Osteocyte (in vitro differentiated cells): ENCODE measurements around the gene HMCN1. TPM values are rescaled to one million over a fixed set of nuclear protein-coding genes. Genes with fewer than 3 reads are reported as not detected.
A peak's percentile ranks its signal among the peaks of the same experiment; 100 is the strongest.

ENCODE experiments used
- DNase-seq: peaks from one replicate; pipeline ENCODE4 v3.0.0; 2021; ENCODE audit warnings: mixed read lengths; ENCODE audit not compliant: unreplicated experiment; ENCODE audit errors: extremely low spot score
- H3K27ac Mint-ChIP-seq: one replicate; pipeline ENCODE4 v1.8.0; 2021; ENCODE audit warnings: mild to moderate bottlenecking, mixed read lengths; ENCODE audit not compliant: unreplicated experiment
- H3K27me3 Mint-ChIP-seq: one replicate; pipeline ENCODE4 v1.8.0; 2021; ENCODE audit warnings: mixed read lengths; ENCODE audit not compliant: unreplicated experiment
- H3K36me3 Mint-ChIP-seq: one replicate; pipeline ENCODE4 v1.8.0; 2021; ENCODE audit warnings: mixed read lengths; ENCODE audit not compliant: unreplicated experiment
- H3K4me1 Mint-ChIP-seq: one replicate; pipeline ENCODE4 v1.8.0; 2021; ENCODE audit warnings: mixed read lengths; ENCODE audit not compliant: unreplicated experiment
- H3K4me3 Mint-ChIP-seq: one replicate; pipeline ENCODE4 v1.8.0; 2021; ENCODE audit warnings: mild to moderate bottlenecking, moderate library complexity, mixed read lengths; ENCODE audit not compliant: unreplicated experiment
- H3K9me3 Mint-ChIP-seq: one replicate; pipeline ENCODE4 v1.8.0; 2021; ENCODE audit warnings: mixed read lengths; ENCODE audit not compliant: unreplicated experiment
- total RNA-seq: library from RNA; stranded (reverse); gene quantifications from 2 replicates; pipeline ENCODE4 v1.2.1, GENCODE V29; 2021
- TF ChIP-seq, protein P1 (sequence below): fragments of 200-600 bp; sonication (generic); IDR thresholded peaks from 2 replicates; pipeline ENCODE4 v1.5.0; 2021; ENCODE audit warnings: antibody characterized with exemption, mild to moderate bottlenecking, moderate library complexity

HMCN1 gene
- total RNA-seq, 1 donor from 2014 or later: 91.4 TPM

GRCh38 chr1:186076006-186076405 lies 341.8 kb downstream of the HMCN1 start:
- Mint-ChIP-seq H3K4me3 (no peak overlapping the region), H3K4me1 (peaks cover 2% of the 10 kb centered on the region), H3K9me3 (no peaks in the 10 kb centered on the region), H3K27me3 (no peaks in the 10 kb centered on the region), H3K36me3 (peaks cover 34% of the 10 kb centered on the region), H3K27ac (no peak overlapping the region)
- TF ChIP-seq, protein P1, sequence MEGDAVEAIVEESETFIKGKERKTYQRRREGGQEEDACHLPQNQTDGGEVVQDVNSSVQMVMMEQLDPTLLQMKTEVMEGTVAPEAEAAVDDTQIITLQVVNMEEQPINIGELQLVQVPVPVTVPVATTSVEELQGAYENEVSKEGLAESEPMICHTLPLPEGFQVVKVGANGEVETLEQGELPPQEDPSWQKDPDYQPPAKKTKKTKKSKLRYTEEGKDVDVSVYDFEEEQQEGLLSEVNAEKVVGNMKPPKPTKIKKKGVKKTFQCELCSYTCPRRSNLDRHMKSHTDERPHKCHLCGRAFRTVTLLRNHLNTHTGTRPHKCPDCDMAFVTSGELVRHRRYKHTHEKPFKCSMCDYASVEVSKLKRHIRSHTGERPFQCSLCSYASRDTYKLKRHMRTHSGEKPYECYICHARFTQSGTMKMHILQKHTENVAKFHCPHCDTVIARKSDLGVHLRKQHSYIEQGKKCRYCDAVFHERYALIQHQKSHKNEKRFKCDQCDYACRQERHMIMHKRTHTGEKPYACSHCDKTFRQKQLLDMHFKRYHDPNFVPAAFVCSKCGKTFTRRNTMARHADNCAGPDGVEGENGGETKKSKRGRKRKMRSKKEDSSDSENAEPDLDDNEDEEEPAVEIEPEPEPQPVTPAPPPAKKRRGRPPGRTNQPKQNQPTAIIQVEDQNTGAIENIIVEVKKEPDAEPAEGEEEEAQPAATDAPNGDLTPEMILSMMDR: no peak
- no peak for DNase-seq

DNA sequence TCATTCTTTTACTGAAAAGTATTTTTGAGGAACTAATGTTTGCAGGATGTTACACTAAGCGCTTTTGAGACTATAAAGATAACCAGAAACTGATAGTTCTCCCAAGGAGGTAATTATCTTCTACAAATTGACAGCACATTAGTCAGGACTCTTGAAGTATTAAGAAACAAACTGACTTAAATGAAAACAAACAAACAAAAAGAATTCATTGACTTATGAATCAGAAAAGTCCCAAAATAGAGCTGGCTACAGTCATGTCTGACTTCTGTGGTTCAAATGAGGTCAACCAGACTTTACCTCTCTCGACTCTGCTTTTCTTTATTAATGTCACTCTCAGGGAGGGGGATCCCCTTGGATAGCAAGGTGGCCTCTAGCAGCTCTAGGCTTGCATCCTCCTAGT lies 344.1 kb downstream of the HMCN1 start:
- H3K36me3 Mint-ChIP-seq: peaks cover 36% of the 10 kb centered on the region

GRCh38 chr1:186079084-186079684 lies 345.0 kb downstream of the HMCN1 start:
- Mint-ChIP-seq H3K36me3 (peaks cover 41% of the 10 kb centered on the region), H3K27me3 (no peaks in the 10 kb centered on the region), H3K4me3 (no peak overlapping the region), H3K27ac (no peak overlapping the region), H3K4me1 (peaks cover 13% of the 10 kb centered on the region), H3K9me3 (no peaks in the 10 kb centered on the region)
- TF ChIP-seq, protein P1: no peak
- DNase-seq: no peak

More for the DNA sequence above, 344.1 kb downstream of the HMCN1 start:
- no peak overlapping the region for H3K27ac Mint-ChIP-seq
- H3K9me3 Mint-ChIP-seq: no peaks in the 10 kb centered on the region
- TF ChIP-seq, protein P1: no peak
- no peaks in the 10 kb centered on the region for H3K27me3 Mint-ChIP-seq
- H3K4me1 Mint-ChIP-seq: peaks cover 13% of the 10 kb centered on the region
- H3K4me3 Mint-ChIP-seq: no peak overlapping the region
- no peak for DNase-seq

DNA sequence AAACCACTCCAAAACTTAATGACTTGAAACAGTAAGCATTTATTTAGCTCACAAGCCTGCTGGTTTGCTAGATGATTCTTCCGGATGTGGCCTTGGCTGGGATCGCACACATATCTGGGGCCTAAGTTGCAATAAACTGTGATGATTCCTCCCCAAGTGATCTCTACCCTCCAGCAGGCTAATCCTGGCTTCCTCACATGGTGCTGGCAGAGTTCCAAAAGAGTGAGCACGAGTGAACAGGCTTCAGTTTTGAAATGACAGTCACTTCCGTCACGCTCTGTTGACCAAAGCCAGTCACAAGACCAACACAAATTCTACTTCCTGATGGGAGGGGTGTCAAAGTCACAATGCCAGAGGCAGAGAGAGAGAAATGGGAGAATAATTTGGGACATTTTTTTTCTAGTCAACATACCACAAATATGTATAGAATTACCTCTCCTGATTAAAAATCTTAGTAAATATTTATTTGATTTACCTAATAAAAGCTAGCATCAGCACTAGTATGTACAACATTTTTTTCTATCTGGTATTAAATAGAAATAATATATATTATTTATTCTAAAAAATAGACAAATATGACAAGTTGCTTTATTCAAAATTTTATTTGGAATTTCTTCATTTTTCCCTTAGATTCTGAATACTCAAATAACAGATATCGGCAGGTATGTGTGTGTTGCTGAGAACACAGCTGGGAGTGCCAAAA lies 348.2 kb downstream of the HMCN1 start:
- H3K27me3 Mint-ChIP-seq: no peaks in the 10 kb centered on the region

GRCh38 chr1:186086583-186086982 lies 352.4 kb downstream of the HMCN1 start:
- Mint-ChIP-seq H3K4me1 (peaks cover 11% of the 10 kb centered on the region), H3K9me3 (no peaks in the 10 kb centered on the region), H3K4me3 (no peak overlapping the region), H3K27ac (no peak overlapping the region), H3K27me3 (no peaks in the 10 kb centered on the region), H3K36me3 (peaks cover 56% of the 10 kb centered on the region)
- TF ChIP-seq, protein P1: no peak
- DNase-seq: no peak

More for the DNA sequence above, 348.2 kb downstream of the HMCN1 start:
- TF ChIP-seq, protein P1: no peak
- Mint-ChIP-seq H3K27ac (peak overlapping the region; percentile 90), H3K36me3 (peaks cover 50% of the 10 kb centered on the region), H3K4me3 (no peak overlapping the region), H3K4me1 (peaks cover 13% of the 10 kb centered on the region), H3K9me3 (no peaks in the 10 kb centered on the region)
- peak; percentile 85 for DNase-seq
